Measurements from ENCODE around the gene SPAG5.

- no peak for TF ChIP-seq CTCF (IDR thresholded peaks at IDR 0.05)
- no peak for TF ChIP-seq POLR2A (IDR thresholded peaks at IDR 0.05)
- TF ChIP-seq POLR2AphosphoS5 (IDR thresholded peaks at IDR 0.05), result no peak
Observed at GRCh38 chr17:28569446-28569845, 29.4 kb downstream of the SPAG5 start.

All from prostate gland (tissue), 2 donors.